CD4-positive, alpha-beta T cell treated with Interleukin-15 for 1 hour (primary cell): ENCODE results near the gene SLC23A1.
"Not testable (repeated sequence)": the region's sequence is repeated elsewhere in the genome, so short reads cannot be mapped to it uniquely, and the experiment has no call there.

Source experiments
- DNase-seq: peaks from one replicate; pipeline ENCODE4 v3.0.0-alpha.2; 2020

SLC23A1 gene

DNA sequence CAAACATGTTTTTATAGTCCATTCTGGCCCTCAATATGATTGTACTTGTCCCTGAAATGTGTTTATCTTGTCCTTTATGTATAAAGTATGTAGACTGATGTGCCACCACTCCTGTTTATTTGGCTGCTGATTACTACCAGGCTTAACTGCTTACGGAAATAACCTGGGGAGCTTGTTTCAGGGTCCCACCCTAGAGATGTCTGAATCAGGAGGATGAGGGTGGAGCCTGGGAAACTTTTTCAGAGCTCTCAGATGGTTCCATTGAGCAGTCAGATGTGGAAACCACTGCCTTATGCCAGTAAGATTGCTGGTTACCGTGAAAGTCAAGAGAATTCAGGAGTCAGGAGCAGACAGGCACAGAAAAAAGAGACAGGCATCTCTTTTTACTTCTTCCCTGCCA lies 19.2 kb downstream of the SLC23A1 start:
- no peak for DNase-seq

DNA sequence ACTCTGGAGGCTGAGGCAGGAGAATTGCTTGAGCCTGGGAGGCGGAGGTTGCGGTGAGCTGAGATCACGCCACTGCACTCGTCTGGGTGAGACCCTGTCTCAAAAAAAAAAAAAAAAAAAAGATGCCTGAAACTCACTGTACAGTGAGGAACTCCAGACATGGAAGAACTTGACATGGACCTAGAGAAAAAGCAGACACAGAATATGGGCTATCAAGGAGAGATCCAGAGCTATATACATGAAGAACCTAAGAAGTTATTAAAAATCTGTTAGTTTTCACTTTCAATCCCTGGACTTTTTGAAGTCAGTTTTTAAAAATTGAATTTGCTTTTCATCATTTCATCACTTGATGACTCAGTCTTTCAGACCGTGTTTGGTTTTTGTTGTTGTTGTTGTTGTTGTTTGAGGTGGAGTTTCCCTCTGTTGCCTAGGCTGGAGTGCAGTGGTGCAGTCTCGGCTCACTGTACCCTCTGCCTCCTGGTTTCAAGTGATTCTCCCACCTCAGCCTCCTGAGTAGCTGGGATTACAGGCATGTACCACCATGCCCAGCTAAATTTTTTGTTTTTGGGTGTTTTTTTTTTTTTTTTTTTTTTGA lies 21.2 kb downstream of the SLC23A1 start:
- no peak for DNase-seq

DNA sequence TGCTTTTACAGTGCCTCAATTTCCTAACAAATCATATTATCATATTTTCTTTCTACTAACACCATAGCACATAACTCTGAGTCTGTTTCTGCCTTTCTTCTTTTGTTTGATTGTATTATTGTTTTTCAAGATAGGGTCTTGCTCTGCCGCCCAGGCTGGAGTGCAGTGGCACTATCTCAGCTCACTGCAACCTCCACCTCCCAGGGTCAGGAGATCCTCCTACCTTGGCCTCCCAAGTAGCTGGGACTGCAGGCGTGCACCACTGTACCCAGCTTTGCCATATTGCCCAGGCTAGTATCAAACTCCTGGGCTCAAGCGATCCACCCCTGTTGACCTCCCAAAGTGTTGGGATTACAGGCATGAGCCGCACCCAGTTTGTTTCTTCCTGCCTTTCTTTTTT lies 22.7 kb downstream of the SLC23A1 start:
- no peak for DNase-seq

DNA sequence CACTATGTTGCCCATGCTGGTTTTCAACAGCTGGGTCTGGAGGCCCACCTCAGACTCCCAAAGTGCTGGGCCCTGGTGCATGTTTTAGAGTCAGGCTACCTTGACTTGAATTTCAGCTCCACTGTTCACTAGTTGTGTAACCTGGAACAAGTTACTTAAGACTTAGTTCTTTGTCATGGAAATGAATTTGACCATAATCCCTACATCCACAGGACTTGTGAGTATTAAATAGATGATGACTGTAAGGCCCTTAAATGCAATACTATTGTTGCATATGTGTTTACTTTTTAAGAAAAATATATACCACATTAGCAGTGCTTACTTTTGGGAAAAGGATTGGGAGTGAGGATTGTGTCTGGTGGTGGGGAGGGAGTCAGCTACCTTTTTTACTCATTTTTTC lies 25.0 kb downstream of the SLC23A1 start:
- no peak for DNase-seq

DNA sequence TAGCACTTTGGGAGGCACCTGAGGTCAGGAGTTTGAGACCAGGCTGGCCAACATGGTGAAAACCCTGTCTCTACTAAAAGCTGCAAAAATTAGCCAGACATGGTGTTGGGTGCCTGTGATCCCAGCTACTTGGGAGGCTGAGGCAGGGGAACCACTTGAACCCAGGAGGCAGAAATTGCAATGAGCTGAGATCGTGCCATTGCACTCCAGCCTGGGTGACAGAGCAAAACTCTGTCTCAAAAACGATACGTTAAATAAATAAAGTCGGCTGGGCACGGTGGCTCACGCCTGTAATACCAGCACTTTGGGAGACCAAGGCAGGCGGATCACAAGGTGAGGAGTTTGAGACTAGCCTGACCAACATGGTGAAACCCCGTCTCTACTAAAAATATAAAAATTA lies 27.2 kb downstream of the SLC23A1 start:
- not testable (repeated sequence) for DNase-seq

DNA sequence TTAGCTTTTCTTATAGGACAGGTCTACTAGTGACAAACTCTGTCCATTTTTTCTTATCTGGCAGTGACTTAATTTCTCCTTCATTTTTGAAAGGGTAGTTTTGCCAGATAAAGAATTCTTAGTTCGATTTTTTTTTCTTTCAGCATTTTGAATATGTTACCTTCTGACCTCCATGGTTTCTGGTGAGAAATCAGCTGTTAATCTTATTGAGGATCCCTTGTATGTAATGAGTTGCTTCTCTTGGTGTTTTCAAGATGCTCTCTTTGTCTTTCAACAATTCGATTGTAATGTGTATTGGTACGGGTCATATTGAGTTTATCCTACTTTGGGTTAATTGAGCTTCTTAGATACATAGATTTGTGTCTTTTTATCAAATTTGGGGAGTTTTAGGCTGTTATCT lies 28.9 kb downstream of the SLC23A1 start:
- DNase-seq, result no peak

DNA sequence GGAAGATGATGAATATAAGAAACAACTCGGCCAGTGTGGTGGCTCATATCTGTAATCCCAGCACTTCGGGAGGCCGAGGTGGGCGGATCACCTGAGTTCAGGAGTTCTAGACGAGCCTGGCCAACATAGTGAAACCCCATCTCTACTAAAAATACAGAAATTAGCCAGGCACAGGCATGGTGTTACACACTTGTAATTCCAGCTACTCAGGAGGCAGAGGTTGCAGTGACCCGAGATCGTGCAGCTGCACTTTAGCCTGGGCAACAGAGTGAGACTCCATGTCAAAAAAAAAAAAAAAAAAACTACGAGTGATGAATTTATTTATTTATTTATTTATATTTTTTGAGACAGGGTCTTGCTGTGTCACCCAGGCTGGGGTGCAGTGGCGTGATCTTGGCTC lies 35.2 kb downstream of the SLC23A1 start:
- DNase-seq, result not testable (repeated sequence)

DNA sequence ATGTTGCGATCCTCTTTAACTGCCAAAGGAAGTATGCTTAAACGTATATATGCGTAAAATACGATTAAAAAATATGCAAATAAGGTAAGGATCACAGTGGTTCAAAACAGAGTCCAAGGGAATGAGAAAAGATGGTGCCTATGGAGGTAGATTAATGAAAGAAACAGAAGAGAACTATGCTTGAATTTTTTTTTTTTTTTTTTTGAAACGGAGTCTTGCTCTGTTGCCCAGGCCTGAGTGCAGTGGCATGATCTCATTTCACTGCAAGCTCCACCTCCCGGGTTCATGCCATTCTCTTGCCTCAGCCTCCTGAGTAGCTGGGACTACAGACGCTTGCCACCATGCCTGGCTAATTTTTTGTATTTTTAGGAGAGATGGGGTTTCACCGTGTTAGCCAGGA lies 37.7 kb downstream of the SLC23A1 start:
- not testable (repeated sequence) for DNase-seq

DNA sequence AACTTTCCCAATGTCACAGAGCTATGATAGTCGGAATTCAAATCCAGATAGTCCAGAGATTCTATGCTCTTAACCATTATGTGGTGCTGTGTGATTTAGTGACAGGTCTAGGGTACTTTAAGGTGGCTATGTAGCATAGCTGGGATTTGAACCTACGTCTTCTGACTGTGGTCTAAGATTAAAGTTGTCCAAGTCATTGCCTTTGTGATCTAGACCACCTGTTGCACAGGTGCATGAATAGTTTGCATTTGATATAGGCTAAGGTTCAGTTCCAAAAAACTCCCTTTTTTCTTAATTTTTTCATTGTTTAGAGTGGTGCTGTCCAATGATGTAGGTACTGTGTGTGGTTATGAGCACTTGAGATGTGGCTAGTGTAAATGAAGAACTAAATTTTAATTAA lies 38.9 kb downstream of the SLC23A1 start:
- no peak for DNase-seq

DNA sequence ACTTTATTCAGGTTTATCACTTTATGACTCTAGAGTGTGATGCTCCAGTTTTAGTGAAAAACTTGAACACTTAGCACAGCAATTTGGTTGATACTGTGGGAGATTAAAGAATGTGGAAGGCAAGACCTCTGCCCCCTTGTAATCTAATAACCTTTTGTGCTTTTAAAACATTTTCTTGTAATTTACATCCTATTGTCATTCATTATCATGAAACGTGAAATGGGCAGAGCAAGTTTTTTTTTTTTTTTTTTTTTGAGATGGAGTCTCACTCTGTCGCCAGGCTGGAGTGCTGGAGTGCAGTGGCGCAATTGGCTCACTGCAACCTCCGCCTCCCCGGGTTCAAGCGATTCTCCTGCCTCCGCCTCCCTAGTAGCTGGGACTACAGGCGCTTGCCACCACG lies 39.6 kb downstream of the SLC23A1 start:
- DNase-seq, result no peak

DNA sequence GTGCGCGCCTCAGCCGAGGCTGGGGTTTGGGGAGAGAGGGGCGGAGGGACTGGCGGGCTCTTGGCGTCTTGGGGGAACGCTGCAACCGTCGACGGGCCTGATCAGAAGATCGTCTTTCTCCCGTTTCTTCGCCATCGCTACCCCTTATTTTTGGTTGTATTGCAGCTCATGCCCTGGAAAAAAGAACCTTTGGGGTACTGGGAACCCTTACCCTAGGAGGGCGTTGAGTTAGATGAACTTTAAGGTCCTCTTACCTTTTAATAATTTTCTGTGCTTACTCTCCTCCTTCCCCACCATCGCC lies 40.7 kb downstream of the SLC23A1 start:
- no peak for DNase-seq

DNA sequence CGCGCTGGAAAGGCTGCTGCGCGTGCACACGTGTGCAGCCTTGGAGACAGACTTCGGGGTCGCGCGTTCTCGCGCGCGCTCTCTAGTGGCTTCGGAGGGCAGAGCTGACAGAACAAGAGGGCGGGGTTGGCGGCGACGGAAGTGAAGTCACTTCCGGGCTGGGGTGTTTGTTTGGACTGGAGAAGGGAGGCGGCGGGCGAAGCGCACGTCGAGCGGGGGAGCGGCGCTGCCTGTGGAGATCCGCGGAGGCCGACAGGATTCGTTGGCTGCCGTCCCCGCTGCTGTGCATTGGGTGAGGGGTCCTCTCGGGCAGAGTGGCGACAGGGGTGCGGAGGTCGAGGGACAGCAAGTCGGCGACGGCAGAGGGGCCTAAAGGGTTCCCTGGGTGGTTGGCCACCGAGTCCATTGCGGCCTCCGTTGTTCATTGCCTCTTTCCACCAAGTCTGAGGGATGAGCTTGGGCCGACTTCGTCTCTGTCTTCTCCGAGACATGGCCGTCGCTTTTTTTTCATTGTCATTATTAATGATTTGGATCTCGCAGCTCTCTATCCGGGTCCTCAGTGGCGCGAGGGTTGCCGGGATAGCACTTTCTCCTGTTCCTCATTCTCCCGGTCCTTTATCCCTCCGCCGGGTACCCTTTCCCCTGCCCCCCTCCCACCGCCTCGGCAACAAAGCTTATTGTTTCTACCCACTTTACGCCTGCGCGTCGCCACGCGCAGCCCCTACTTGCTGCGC lies 41.2 kb downstream of the SLC23A1 start, which contains the start of gene PAIP2:
Gene PAIP2, plus strand, starts transcription at position 166 of the 734 bp plus-strand sequence. CDS start 21,931 bp downstream, outside the sequence.
- peak; percentile 97 for DNase-seq

DNA sequence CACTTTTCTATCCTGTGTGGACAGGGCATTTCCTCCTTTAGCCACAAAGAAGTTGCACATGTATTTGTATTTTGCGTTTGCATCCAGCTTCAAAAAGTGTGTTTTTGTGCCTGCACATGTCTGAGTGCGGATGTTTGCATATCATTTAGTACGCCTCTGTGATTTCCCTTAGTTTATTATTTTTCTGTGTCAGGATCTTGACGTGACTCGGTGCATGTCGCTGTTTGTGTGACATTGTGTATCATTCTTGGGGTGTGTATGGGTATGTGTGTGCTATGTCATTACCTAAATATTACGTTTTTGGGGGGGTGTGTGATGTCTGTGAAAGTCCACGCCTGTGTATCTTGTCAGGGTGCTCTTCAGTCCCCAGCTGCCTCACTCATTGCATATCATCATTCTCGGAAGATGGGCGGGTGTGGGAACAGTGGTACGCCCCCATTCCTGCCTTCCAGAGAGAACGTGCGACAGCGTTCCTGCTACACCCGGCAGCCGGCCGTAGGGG lies 41.9 kb downstream of the SLC23A1 start:
- DNase-seq, result no peak

DNA sequence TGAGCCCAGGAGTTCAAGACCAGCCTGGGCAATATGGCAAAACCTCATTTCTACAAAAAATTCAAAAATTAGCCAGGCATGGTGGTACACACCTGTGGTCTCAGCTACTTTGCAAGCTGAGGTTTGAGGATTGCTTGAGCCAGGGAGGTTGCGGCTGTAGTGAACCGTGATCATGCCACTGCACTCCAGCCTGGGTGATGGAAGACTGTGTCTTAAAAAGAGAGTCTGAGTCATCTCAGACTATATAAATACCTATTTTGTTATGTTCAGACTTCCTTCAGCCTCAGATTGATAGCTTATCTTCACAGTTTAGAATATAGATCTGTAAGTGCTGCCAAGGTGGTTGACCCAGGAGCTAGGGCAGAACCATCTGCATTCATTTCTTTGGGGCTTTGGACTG lies 43.0 kb downstream of the SLC23A1 start:
- DNase-seq, result no peak

DNA sequence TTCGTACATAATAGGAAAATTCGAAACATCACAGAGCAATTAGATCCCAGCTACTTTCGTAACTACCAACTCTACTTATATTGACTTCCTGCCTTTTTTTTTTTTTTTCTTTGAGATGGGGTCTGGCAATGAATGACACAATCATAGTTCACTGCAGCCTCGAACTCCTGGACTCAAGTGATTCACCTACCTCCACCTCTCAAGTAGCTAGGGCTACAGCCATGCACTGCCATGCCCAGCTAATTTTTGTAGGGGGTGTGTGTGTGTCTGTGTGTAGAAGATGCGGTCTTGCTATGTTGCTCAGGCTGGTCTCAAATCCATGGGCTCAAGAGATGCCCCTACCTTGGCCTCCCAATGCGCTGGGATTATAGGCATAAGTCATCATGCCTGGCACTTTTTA lies 47.3 kb downstream of the SLC23A1 start:
- DNase-seq, result no peak
